ENCODE measurements around the gene DCAF5.
A peak's percentile ranks its signal among the peaks of the same experiment; 100 is the strongest.
"Not testable (repeated sequence)": the region's sequence is repeated elsewhere in the genome, so short reads cannot be mapped to it uniquely, and the experiment has no call there.

The DCAF5 gene

DNA sequence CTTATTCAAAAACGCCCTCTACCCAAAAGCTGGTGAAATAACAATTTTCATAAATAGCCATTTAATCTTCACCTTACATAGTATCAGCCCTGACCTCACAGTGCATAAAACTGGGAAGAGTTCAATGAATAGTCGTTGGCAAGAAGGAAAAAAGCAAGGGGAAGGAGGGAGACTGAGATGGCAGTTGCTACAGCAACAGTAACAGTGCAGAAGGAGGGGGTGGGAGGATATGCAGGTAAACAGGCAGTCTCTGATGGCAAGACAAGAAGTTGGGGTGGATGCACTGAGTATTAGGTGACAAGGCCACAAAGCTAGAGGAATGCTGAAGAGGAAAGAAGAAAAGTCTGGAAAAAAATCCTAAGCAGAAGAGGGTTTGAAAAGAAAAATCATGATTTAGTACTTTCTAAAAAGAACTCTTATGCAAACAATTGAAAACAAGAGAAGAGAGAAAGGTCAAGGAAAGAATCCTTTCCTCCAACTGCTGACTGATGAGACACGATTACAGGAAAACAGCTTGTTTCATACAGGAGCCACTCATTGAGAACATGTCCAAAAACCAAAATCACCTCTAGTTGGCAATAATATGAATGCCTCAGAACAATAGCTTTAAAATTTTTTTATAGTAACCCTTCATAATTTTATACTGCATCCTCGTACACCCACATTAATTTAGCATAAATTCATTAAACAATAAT lies 56.0 kb downstream of the DCAF5 start:
- DNase-seq = no peak

DNA sequence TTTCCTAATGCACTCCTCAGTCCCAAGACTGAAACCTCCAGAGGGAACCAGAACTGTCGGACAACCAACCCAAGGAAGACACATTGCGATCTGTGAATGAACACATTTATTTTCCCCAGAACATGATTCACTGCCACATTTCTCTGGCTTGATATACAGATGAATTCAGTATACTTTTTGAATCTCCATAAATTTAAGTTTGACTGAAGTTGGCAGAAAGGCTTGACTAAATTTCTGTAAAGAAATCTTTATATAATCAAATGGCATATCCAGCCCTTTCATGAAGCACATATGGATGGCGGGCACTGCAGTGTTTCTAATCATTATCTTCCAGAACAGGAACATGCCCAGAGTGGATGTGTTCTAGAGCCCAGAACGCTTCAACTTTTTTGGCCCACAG lies 56.7 kb downstream of the DCAF5 start:
- no peak for DNase-seq

DNA sequence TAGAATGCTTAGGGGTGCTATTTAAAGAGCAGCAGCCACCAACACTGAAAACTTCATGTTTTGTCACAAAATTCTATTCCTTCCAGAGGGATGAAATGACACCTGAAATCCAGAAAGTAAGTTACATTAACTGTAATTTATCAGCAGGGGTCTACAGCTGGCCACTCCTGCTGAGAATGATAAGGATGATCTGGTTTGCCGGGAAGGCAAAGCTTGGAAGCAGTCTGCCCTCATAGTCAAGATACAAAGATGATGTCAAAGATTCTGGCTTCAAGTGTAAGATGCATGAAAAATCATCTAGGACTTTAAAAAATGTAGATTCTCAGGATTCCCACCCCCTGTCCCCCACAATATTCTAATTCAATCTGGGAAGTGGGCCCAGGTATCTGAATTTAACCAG lies 58.4 kb downstream of the DCAF5 start:
- DNase-seq = no peak

DNA sequence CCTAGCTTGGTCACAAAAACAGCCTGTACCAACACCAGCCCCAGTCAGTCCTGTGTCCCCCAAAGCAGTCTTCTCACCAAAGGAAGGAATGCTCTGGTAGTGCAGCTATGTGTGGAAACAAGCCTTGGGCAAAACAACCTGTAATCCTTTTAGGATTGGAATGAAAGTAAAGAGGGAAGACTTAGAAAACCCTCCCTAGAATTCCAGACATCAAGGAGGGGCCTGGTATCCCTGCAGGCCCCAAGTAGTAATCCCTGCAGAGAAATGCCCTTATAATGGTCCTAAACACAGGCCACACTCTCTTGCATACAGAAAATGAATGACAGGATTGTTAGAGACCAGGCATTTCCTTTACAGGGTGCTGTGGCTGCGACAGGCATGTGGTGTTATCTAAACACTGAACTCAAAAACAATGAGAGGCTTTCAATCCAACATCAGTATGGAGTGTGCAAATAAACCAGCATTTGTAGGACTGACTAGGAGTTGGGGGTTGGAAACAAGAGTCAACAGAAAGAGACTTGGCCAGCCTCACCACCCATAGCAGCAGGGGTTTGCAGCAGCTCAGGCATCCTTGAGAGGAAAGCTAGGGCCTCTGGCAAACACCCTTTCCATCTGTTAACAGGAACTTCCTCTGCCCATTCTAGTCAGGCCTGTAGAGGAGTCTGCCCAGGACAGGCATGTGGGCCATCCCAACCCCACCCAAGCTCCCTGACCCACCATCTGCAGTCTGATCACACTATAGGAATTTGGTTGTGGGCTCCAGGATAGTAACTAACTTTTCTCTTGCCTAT lies 59.1 kb downstream of the DCAF5 start:
- no peak for DNase-seq

DNA sequence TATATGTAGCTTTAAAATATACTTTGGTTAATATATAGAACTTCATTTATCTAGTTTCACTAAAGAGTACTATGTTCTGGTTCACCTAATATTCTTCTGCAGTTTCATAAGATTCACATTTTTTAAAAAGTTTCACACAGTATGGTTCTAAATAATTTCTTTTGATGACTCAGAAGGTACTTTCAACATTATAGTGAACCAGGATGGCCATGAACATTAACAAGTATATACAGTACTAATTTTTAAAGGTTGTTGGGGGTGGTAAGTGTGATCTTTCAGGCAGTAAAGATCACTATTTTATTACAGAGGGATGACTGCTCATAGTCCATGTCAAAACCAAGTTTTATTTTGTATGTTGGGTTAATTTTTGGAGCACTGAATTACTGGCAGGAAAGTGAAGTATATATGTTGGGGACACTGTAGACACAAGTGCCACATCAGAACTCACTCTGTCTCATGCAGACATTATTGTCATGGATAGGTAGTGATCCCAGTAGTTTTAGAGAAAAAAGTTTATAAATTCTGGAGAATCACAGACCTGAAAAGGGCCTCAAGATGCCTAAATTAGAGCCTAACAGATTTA lies 60.0 kb downstream of the DCAF5 start:
- DNase-seq = no peak

DNA sequence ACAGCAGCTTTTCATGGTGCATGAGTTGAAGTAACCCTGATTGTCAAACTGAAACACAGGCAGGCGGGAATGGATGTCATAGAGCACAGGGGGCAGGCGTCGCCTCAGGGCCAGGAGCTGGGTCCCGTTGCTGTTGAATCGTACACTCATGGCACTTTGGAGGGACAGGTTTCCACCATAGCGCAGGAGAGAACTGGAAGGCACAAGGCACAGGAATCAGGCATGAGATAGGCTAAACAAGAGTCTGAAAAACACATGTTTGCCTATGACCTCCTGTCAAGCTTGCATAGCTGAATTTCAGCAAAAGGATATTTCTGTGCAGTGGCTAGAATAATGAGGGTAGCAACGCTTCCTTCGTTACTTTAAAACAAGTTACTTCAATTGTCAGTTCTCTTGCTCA lies 61.2 kb downstream of the DCAF5 start:
- no peak for DNase-seq

DNA sequence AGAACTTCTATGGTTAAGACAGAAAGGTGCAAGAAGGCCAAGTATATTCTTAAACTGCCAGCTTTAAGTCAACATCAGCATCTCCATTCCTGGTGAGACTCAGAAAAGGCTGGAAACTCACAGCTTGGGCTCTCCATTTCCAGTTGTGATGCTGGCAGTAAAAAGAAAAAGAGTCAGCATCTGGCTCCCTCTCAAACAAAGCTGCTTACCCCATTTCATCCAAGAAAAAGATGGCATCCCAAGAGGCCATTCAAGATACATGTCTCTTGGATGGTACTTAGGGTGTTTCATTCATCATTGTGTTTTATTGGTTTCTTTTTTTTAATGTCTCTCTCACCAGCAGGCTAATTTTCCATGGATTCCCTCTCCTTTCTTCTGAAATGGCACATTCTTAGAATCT lies 61.9 kb downstream of the DCAF5 start:
- no peak for DNase-seq

DNA sequence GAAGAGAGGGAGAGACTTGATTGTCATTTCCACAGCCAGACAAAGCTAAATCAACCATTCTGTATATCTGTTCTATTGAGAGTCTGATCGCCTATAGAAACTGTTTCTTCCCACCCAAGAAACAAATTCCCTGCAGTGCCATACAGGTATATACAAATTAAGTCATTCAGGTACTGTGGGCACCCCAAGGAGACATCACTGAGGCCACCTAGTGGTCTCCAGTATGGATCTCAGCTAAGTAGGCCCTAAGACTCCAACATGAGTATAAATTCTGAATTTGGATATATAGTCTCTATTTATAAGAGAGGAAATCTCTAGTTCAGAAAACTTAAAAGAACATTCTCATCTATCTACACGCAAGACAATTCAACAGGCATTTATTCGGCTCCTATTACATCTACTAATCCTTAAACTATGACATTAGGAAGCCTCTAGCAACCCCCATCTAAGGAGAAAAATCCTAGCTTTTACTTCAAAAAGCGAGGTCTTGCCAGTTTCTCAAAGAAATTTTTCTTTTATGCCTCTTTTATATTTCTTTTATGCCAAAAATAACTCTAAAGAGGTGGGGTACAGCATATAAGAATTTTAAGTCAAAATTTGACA lies 62.6 kb downstream of the DCAF5 start:
- peak; percentile 9 for DNase-seq

DNA sequence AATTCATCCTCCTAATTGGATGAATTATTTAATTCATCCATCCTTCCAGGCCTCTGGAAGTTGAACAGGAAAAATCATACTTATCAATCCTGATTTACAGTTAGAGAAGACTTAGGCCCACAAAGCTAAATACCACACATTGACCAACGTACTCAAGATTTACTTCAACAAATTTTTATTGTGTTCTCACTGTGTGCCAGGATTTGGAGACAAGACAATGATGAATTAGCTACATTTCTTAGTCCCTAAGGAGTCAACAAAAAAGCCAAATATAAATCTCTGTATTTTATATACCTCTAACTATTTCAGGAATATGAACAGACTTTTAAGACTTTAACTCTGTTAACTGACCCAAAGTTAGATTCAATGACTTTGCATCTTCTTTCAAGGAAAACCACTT lies 63.9 kb downstream of the DCAF5 start:
- DNase-seq = no peak

DNA sequence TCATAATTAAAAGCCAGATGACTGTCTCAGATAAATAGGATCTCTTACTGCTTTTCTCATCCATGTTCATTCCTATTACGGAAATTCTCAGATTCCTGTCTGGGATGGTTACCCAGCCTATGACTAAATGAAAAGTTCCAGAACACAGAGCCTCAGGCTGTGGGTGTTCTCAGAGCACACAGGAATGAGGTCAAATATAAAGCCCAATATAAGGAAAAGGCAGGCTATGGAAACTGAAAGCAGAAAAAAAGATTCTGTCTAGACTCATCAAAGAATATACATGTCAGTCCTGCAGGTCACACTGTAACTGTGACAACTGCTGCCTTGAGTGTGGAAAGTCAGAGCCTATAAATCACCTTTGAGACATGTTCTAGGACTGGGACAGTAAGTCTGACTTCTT lies 64.3 kb downstream of the DCAF5 start:
- DNase-seq = no peak

DNA sequence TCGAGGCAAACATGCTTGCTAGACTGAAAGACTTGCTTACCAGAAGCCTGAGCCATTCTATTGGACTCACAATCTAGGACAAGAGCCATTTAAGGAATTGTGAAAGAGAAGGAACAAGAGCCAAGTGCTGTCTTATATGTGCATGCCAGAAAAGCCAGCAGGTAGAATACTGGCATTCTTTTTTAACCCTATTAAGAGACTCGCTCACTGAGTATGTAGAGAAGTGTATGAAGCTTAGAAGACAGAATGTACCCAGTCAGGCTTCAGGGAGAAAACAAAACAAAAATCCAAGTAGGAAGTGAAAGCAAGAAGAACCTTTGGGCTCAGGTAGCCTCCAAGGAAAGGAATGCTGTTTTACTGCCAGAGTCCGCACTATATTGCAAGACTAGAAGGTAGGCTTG lies 65.9 kb downstream of the DCAF5 start:
- no peak for DNase-seq

DNA sequence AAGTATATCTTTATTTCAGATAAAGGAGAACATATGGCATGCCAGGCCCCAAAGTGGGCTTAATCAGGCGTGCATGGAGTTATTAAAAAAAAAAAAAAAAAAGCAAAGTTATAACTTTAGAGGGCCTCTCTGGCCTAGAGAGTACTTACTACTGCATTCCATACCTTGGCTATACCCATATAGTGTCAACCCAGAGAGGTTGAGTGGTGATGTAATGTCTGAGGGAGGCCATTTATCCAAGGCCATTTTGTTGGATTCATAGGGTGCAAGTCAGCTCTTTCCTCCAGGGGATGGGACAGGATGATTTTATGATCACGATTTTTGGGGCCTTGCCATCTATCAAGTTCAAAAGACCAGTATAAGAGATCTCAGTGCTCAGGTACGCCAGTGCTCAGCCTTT lies 66.4 kb downstream of the DCAF5 start:
- no peak for DNase-seq

DNA sequence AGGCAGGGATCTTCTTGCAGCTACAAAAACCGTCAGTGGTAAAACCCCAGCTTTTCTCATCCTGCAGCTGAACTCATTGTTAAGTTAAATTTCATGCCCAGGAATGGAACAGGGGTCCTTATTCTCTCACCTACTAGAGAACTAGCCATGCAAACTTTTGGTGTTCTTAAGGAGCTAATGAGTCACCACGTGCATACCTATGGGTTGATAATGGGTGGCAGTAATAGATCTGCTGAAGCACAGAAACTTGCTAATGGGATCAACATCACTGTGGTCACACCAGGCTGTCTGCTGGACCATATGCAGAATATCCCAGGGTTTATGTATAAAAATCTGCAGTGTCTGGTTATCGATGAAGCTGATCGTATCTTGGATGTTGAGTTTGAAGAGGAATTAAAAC lies 68.9 kb downstream of the DCAF5 start:
- no peak for DNase-seq

DNA sequence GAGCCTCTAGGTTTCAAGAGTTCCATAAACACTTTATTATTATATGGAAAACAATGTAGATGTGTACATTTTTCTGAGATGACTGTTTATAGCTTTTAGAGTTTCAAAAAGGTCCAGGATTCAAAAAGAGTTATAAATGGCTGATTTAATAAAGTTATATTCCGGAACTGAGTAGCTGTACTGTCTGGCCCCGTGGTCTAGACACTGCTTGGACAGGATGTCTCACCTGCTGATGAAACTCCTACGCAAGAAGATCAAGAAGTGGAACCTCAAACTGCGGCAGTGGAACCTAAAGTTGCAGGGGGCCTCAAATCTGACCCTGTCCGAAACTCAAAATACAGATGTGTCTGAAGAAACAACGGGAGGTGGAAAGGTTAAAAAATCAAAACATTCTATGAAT lies 69.7 kb downstream of the DCAF5 start:
- DNase-seq = no peak

DNA sequence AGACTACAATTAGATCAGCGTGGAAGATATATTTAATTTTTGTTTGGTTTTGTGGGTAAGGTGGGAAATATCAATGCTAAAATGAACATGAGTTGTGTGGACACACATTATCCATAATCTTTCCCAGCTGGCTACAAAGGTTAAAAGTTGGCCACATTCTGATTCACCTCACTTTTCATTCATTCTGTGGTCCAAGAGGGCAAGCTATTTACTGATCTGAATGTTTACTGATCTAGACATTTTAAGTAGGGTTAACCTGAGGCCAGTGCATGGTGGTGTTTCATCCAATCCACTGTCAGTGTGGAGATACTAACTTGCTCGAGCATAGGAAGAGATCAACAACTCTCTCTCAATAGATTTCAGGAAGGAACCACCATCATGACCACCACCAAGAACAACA lies 71.6 kb downstream of the DCAF5 start:
- DNase-seq = no peak

DNA sequence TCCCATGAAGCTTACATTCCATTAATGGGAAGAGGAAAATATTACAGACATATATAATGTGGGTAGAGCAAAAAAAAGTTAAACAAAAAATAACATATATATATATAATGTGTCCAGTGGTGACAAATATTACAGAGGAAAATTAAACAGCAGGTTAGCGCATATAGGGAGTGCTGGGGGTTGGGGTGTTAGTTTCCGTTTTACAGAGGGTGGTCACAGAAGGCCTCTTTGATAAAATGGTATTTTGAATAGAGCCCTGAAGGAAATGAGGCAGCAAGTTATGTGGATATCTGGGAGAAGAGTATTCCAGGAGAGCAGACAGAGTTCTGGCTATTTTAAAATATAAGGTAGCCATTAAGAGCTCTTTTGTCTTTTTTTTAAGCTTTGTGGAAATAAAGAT lies 73.2 kb downstream of the DCAF5 start:
- DNase-seq = no peak

DNA sequence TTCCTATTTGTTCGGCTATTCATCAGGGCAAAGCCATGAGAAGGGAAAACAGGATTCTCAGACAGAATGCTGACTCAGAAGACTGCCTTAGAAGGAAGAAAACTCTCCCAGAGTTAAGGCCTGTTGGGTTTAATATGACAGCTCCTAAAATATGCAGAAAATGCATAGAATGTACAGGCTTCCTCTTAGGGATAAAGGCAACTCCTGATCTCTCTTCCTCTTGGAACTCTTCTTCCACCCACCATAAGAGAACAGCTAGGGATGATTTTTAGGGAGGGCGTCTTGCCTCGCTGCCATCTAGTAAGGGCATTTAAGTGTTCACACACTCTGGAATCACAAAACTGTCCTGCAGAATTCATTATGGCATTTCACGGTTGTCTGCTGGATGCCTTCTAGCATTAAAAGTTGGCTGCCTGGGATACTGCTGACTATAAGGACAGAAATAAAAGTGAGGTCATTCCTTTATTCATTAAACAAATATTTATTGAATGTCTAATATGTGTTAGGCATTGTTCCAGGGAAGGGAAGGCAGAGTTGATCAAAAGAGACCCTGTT lies 73.7 kb downstream of the DCAF5 start:
- DNase-seq = no peak

DNA sequence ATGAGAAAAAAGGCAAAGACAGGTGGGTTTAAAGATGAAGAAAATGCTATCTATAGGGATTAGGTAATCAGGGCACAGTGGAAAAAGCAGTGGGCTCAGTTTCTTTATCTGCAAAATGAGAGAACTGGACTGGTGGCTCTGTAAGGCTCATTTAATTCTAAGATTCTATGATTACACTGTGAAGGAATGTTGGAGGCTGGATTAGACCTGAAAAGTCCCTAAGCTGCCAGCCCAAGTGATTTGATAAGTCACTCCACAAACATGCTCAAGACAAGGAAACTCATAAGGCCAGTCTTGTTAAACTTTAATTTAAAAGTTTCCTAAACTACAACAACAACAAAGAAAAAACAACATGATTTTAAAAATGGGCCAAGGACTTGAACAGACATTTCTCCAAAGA lies 75.1 kb downstream of the DCAF5 start:
- DNase-seq = no peak

DNA sequence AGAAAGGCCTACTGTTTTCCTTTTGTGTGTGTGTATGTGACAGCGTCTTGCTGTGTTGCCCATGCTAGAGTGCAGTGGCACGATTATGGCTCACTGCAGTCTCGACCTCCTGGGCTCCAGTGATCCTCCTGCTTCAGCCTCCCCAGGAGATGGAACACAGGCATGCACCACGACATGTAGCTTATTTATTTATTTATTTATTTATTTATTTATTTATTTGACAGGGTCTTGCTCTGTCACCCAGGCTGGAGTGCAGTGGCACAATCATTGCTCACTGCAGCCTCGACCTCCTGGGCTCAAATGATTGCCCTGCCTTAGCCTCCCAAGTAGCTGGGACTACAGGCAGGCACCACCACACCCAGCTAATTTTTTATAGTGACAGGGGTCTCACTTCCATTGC lies 75.7 kb downstream of the DCAF5 start:
- not testable (repeated sequence) for DNase-seq

DNA sequence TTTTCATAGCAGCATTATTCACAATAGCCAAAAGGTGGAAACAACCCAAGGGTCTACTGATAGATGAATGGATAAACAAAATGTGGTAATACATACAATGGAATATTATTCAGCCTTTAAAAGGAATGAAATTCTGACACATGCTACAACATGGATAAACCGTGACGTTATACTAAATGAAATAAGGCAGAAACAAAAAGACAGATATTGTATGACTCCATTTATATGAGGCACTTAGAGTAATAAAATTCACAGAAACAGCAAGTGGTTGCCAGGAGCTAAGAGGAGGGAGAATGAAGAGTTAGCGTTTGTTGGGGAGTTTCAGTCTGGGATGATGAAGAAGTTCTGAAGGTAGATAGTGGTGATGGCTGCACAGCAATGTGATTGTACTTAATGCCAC lies 76.6 kb downstream of the DCAF5 start:
- DNase-seq = no peak

DNA sequence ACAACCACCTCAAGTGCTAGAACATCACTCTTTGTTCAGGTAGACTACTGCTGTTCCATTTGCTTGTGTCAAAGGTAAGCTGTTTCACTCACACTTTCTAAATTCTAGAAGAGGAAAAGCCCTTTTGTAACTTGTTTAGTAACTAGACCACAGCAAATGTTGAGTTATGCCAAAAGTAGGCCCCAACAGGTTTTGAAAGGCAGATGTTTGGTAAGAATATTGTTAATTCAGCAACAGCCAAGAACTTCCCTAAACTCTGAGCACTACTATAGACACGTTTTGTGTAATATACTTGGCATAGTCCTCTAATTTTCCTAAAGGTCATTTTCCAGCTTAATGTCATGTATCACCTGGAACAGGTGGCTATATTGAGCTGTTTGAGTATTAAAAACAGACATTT lies 79.0 kb downstream of the DCAF5 start:
- no peak for DNase-seq

DNA sequence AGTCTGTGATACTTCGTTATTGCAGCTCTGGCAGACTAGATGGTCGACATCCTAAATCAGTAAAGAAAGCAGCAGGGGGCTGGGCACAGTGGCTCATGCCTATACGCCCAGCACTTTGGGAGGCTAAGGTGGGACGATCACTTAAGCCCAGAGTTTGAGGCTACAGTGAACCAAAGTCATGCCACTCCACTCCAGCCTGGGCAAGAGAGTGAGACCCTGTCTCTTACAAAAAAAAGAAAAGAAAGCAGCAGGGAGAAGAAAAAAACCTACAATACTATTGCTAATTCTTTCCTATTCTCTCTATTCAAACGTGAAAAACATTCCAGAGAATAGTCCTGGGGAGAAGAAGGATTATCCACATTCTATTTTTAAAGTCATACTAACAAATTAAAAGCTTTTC lies 79.5 kb downstream of the DCAF5 start:
- DNase-seq = no peak

DNA sequence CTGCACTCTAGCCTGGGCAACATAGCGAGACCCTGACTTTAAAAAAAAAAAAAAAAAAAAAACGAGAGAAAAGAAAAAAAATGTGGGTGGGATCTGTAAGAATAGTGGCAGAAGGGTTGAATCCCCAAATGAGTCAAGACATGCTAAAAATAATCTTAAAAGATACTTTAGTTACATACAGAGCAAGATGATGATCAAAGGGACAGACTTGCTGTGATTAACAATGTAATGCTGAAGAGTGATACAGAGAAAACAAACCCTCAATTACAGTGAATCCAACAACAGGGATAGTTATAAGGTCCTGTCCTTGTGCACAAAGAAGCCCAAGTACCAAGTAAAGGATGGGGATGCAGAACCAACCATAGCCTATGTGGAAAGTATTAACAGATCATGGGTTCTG lies 80.3 kb downstream of the DCAF5 start:
- no peak for DNase-seq
